Activated CD8-positive, alpha-beta memory T cell treated with anti-CD3 and anti-CD28 coated beads, Interleukin-2, amount 50 U/mL, for 4 hours (primary cell): Measurements from ENCODE around the gene F13B.
"Not testable (repeated sequence)": the region's sequence is repeated elsewhere in the genome, so short reads cannot be mapped to it uniquely, and the experiment has no call there.

Experiments used
- DNase-seq: peaks from one replicate; pipeline ENCODE4 v3.0.0-alpha.2; 2020

Gene F13B

DNA sequence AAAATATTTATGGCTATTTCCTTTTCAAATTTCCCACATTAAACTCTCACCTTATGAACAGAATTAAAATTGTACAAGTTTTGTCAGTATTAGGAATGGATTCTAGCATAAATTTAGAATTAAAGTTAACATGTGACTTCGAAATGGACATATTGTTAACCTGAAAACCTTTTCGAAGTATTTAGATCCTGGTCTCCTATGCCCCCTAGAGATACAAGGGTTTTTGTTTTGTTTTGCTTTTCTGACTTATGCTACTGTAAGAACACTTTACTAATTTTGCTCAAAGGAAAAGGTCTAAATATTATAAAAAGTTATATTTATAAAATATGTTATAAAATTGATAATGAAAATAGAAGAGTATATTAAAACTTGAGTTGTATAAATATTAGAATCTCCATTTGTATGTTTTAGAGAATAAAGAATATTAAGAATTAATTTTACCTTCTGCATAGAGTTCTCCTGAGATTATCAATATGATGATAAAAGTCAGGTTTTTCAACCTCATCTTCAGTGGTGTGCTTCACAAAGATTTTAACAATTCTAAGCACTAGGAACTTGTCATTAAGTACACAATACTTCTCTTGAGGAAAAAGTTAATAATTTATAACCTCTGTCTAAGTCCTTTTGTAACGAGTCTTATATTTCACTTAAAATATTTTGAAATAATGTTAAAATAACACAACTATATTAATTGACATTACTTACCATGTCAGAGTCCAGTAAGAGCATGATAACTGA, at the start of gene F13B:
F13B (minus strand) TSS at position 542 of the 738 bp plus-strand sequence; CDS start at position 505, 37 bp downstream.
- DNase-seq, result no peak

- no peak for DNase-seq
Measured at GRCh38 chr1:197116156-197116555, 49.1 kb upstream of the F13B start.

DNA sequence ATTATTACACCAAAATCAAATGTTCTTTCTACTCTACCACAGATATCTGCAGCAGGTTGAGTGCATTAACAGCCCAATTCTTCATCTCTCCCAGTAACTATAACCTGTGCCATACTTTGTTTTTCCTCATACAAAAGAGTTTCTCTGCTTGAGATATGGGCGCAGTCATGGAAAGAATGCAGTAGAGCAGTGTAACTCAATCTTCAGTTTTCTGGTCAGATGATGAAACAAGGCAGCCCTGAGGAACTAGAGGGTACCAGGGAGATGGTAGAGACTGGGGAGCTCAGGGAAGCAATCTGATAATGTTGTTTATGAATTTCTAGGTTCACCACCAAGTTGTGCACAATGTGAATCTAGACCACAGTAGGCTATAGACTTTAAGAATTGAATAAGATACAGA, 39.8 kb upstream of the F13B start:
- no peak for DNase-seq

- no peak for DNase-seq
Measured at GRCh38 chr1:197103300-197103699, 36.2 kb upstream of the F13B start.

DNA sequence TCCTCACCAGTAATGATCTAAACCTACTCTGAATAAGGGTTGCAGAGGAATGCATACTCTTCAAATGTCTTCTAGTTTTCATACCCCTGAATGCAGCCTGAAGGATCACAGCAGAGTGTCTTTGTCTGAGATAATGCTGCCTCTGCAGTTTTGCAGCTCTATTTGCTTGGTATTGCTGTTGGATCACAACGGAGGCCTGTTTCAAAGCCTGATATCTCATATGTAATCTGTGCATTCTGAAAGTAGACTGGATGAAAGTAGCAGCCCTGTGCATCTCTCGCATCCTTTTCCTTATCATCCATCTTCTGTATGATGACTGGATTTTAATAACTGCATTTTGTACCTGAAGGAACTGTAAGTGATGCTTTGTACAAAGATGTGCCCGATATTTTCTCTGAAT, 34.9 kb upstream of the F13B start:
- no peak for DNase-seq

DNA sequence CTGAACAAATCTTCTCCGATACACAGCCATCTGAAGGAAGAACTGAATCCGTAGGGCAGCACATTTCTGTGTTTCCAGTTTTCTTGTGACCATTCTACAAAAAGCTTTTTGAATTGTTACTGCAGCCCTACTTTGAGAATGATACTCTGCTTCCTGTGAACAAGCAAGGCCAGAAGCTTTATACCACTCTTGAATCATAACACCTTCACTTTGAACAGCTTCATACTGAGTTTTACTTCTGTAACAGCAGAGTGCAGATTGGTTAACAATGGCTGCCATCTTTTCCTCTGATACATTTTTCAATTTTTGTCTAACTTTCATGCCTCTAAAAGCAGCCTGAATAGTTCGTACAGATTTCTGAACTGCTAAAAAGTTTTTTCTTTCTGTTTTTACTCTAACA, 33.6 kb upstream of the F13B start:
- no peak for DNase-seq

GRCh38 chr1:197099444-197099843, 32.4 kb upstream of the F13B start:
- DNase-seq, result no peak

DNA sequence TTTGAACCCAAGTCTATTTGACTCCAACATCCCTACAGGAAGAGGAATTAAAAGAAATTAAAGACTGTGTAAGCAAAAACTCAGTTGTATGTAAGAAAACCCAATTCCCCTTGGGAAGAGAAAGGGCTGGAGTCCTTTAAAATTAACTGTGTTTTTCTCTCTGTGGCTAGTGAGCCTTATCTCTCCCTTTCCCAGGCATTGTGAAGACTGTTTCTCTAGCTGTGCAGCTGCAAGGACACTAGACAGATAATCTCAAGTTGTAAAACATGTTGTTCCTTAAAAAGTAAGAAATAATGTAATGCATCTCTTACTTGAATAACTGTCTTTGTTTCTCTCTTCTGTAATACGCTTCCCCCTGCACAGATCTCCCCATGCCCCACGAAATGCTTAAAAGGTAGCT, 29.9 kb upstream of the F13B start:
- not testable (repeated sequence) for DNase-seq

- DNase-seq, result no peak
Measured at GRCh38 chr1:197096137-197096536, 29.1 kb upstream of the F13B start.

DNA sequence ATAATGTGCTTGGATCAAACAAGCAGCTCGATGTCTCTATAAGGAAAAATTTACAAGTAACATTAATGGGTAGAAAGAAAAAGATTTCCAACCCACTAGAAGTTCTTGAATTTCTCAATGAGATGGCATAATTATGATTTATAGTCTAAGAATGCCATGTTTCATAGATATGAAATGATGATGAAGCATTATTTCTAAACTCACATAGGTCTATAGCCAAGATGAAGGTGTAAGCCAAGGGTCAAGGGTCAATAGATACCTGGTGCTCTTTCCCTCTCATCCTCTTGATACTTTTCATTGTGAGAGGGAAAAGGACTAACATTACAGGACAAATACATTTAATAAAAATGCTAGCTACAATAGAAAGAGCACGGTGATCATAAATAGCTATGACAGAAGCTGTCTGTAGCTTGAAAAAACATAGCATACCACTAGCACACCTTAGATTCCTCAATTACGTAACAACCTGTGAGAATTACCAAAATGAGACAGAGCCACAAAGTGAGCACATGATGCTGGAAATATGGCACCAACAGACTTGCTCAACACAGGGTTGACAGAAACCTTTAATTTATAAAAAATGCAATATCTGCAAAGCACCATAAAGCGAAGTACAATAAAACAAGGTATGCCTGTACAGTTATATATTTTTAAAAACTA, 26.3 kb upstream of the F13B start:
- DNase-seq, result no peak

- no peak for DNase-seq
Measured at GRCh38 chr1:197092491-197093023, 25.5 kb upstream of the F13B start.

- DNase-seq, result no peak
Measured at GRCh38 chr1:197083474-197083873, 16.4 kb upstream of the F13B start.

- no peak for DNase-seq
Measured at GRCh38 chr1:197081117-197081753, 14.2 kb upstream of the F13B start.

GRCh38 chr1:197080323-197080722, 13.3 kb upstream of the F13B start:
- DNase-seq, result no peak

GRCh38 chr1:197076585-197076984, 9.5 kb upstream of the F13B start:
- no peak for DNase-seq

- no peak for DNase-seq
Measured at GRCh38 chr1:197073978-197074377, 6.9 kb upstream of the F13B start.

GRCh38 chr1:197067457-197067818, 378 bp upstream of the F13B start:
- DNase-seq, result no peak

DNA sequence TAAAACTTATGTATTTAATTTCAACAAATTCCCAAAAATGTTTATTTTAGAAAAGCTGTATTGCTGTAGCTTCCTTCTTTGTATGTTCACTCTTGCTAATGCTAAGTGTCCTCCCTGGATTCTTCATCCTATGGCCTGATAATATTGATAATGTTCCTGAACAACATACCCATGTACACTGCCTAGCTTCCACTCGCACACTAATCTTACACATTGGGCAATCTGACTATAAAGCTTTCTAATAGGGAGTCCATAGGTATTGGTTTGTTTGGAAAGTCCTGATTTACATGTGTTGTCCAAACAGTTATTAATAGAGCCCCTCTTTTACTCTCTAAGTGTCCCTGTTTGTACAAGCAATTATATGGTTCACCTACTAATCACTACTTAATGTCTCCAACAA, 783 bp downstream of the F13B start:
- no peak for DNase-seq

GRCh38 chr1:197065559-197065958, 1.5 kb downstream of the F13B start:
- no peak for DNase-seq

GRCh38 chr1:197063212-197063611, 3.8 kb downstream of the F13B start:
- DNase-seq, result no peak

- no peak for DNase-seq
Measured at GRCh38 chr1:197062692-197063091, 4.4 kb downstream of the F13B start.

DNA sequence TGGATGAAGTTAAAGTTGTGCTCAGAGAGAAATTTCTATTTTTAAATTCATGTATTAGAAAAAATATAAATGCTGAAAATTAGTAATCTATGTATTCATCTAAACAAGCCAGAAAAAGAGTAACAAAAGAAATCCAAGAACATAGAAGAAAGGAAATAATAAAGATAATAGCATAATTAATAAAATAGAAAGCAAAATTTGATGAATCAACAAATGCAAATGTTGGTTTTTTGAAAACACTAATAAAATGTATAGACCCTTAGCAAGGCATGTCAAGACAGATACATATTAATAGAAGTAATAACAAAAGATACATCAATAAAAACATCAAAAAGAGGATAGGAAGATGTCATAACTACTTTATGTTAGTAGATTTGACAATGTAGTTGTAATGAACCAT, 18.0 kb downstream of the F13B start:
- DNase-seq, result no peak

DNA sequence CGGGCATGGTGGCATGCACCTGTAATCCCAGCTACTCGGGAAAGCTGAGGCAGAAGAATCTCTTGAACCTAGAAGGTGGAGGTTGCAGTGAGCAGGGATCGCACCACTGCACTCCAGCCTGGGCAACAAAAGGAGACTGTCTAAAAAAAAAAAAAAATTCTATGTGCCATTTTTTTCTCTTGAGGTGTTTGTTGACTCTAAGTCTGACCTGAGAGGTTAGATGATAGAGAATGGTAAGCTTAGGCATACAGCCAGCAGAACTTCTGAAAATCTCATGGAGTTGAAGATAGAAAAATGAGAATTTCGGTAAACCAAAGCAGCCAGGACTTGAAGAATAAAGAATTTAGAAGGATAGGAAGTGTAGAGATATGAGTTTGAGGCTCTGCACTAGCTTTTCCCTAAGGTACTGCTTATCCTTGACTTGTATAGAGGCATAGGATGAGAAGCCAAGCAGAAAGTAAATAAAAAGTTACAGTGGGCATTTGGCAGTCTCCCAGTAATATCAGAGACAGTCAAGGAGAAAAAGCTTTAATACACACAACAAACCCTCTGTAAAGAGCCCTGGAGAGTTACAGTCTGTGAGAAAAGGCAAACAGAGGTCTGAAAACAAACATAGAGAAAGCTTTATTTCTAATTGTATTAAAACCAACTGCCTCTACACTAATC, 24.3 kb downstream of the F13B start:
- no peak for DNase-seq
